GM12801 (cell line): ENCODE measurements around the gene ZNF853.

Experiments
- CTCF ChIP-seq: IDR thresholded peaks from one replicate; pipeline ENCODE4 v1.5.1; 2011; ENCODE audit warnings: control low read depth; ENCODE audit not compliant: insufficient read length; ENCODE audit errors: extremely low read depth

The ZNF853 gene

GRCh38 chr7:6636741-6637543 is 21.5 kb downstream of the ZNF853 start, which contains the start of gene ZNF316:
ZNF316 (plus strand) TSS chr7:6637318; CDS start chr7:6642410, 5,092 bp downstream.
- no peak for TF ChIP-seq CTCF

GRCh38 chr7:6637544-6638229 is 22.3 kb downstream of the ZNF853 start:
- no peak for TF ChIP-seq CTCF

- TF ChIP-seq CTCF = no peak
These were observed 23.6 kb downstream of the ZNF853 start for GRCh38 chr7:6639032-6639431.

- no peak for TF ChIP-seq CTCF
These were observed 24.2 kb downstream of the ZNF853 start for GRCh38 chr7:6639627-6640026.

GRCh38 chr7:6640246-6640721 is 24.9 kb downstream of the ZNF853 start:
- TF ChIP-seq CTCF = no peak

- TF ChIP-seq CTCF = no peak
These were observed 26.1 kb downstream of the ZNF853 start for GRCh38 chr7:6641305-6642035.

- TF ChIP-seq CTCF = no peak
These were observed 26.9 kb downstream of the ZNF853 start for GRCh38 chr7:6642239-6642839.
